Measurements from ENCODE around the gene CHRNA10.

The CHRNA10 gene

GRCh38 chr11:3626250-3626960, 44.8 kb downstream of the CHRNA10 start:
- Histone ChIP-seq H3K4me3 (ENCODE audit: low read depth in 1 of 2, low read length in 1 of 2) (no peak overlapping the region), H3K4me1 (ENCODE audit: control insufficient read depth in 1 of 2, insufficient read depth in 1 of 2, low read depth in 1 of 2, low read length in 1 of 2) (peaks cover 6 to 17% of the 10 kb centered on the region in 2 experiments), H3K27me3 (no peaks in the 10 kb centered on the region), H3K27ac (no peak overlapping the region), H3K36me3 (no peaks in the 10 kb centered on the region), H3K9me3 (no peaks in the 10 kb centered on the region)
- TF ChIP-seq CTCF (IDR thresholded peaks at IDR 0.05) = no peak

GRCh38 chr11:3623767-3624458, 47.3 kb downstream of the CHRNA10 start:
- TF ChIP-seq CTCF (IDR thresholded peaks at IDR 0.05) = no peak
- H3K9me3 ChIP-seq = no peaks in the 10 kb centered on the region
- no peak overlapping the region for H3K27ac ChIP-seq
- no peaks in the 10 kb centered on the region for H3K36me3 ChIP-seq
- no peaks in the 10 kb centered on the region for H3K27me3 ChIP-seq
- H3K4me1 ChIP-seq (ENCODE audit: control insufficient read depth in 1 of 2, insufficient read depth in 1 of 2, low read depth in 1 of 2, low read length in 1 of 2) = peaks cover 6 to 17% of the 10 kb centered on the region in 2 experiments
- H3K4me3 ChIP-seq (ENCODE audit: low read depth in 1 of 2, low read length in 1 of 2) = no peak overlapping the region

- no peak for TF ChIP-seq CTCF (IDR thresholded peaks at IDR 0.05)
- H3K4me3 ChIP-seq (ENCODE audit: low read depth in 1 of 2, low read length in 1 of 2) = no peak overlapping the region
- H3K27ac ChIP-seq = no peak overlapping the region
- H3K9me3 ChIP-seq = no peaks in the 10 kb centered on the region
- no peaks in the 10 kb centered on the region for H3K27me3 ChIP-seq
- no peaks in the 10 kb centered on the region for H3K36me3 ChIP-seq
- peaks cover 6 to 17% of the 10 kb centered on the region in 2 experiments for H3K4me1 ChIP-seq (ENCODE audit: control insufficient read depth in 1 of 2, insufficient read depth in 1 of 2, low read depth in 1 of 2, low read length in 1 of 2)
Observed at GRCh38 chr11:3623121-3623520, 48.1 kb downstream of the CHRNA10 start.

GRCh38 chr11:3622521-3622920, 48.7 kb downstream of the CHRNA10 start:
- Histone ChIP-seq H3K4me3 (ENCODE audit: low read depth in 1 of 2, low read length in 1 of 2) (no peak overlapping the region), H3K27me3 (no peaks in the 10 kb centered on the region), H3K27ac (no peak overlapping the region), H3K9me3 (no peaks in the 10 kb centered on the region), H3K4me1 (ENCODE audit: control insufficient read depth in 1 of 2, insufficient read depth in 1 of 2, low read depth in 1 of 2, low read length in 1 of 2) (peaks cover 6 to 17% of the 10 kb centered on the region in 2 experiments), H3K36me3 (no peaks in the 10 kb centered on the region)
- TF ChIP-seq CTCF (IDR thresholded peaks at IDR 0.05) = no peak

- no peak for TF ChIP-seq CTCF (IDR thresholded peaks at IDR 0.05)
- Histone ChIP-seq H3K4me1 (ENCODE audit: control insufficient read depth in 1 of 2, insufficient read depth in 1 of 2, low read depth in 1 of 2, low read length in 1 of 2) (peaks cover 9 to 17% of the 10 kb centered on the region in 2 experiments), H3K27me3 (peaks cover 3% of the 10 kb centered on the region), H3K36me3 (no peaks in the 10 kb centered on the region), H3K4me3 (ENCODE audit: low read depth in 1 of 2, low read length in 1 of 2) (no peak overlapping the region), H3K27ac (no peak overlapping the region), H3K9me3 (no peaks in the 10 kb centered on the region)
Observed at GRCh38 chr11:3617990-3618389, 53.2 kb downstream of the CHRNA10 start.

Data from neutrophil (primary cell).